ENCODE measurements around the gene TM4SF5. TPM values are rescaled to one million over a fixed set of nuclear protein-coding genes. Genes with fewer than 3 reads are reported as not detected.

The TM4SF5 gene
- total and polyA plus RNA-seq, 9 donors = 0.31 to 0.83 TPM; not detected in 7

GRCh38 chr17:4785311-4786105, 13.8 kb downstream of the TM4SF5 start:
- Histone ChIP-seq H3K4me1 (ENCODE audit: insufficient read depth) (peaks cover 11% of the 10 kb centered on the region), H3K36me3 (no peaks in the 10 kb centered on the region), H3K27ac (no peak overlapping the region), H3K4me3 (peak overlapping the region; percentile 25), H3K27me3 (no peaks in the 10 kb centered on the region), H3K9me3 (no peaks in the 10 kb centered on the region)
- 8 to 19% (median 9%) methylated on average over 61 of the region's 61 CpGs for WGBS, 3 donors
- no peak for TF ChIP-seq CTCF (IDR thresholded peaks at IDR 0.05)
- intact Hi-C loops (cut with DNase I) = loop anchor here (2.0 to 10.0 kb wide), 6 partner anchors 51 to 269 kb away; partner anchors contain the start of genes CHRNE (in 1 of the 4), CXCL16 (in 1 of the 4), MED11 (in 1 of the 4) and ZMYND15 (in 1 of the 4)
- DNase-seq = no peak

- Histone ChIP-seq H3K27ac (no peak within 1 kb of the TSS), H3K4me3 (peak within 1 kb of the TSS; percentile 25), H3K27me3 (no peaks in the 10 kb centered on the region), H3K4me1 (ENCODE audit: insufficient read depth) (peaks cover 13% of the 10 kb centered on the region), H3K36me3 (no peaks in the 10 kb centered on the region), H3K9me3 (no peaks in the 10 kb centered on the region)
- no peak for TF ChIP-seq CTCF (IDR thresholded peaks at IDR 0.05)
- TF ChIP-seq EP300 (IDR thresholded peaks at IDR 0.05) = no peak
- no peak for TF ChIP-seq POLR2A (IDR thresholded peaks at IDR 0.05)
- DNase-seq = no peak
- 3 to 6% (median 5%) methylated on average over 24 of the region's 24 CpGs for WGBS, 3 donors
- intact Hi-C loops (cut with DNase I) = loop anchor here (2.0 to 10.0 kb wide), 6 partner anchors 51 to 269 kb away; partner anchors contain the start of genes CHRNE (in 1 of the 4), CXCL16 (in 1 of the 4), MED11 (in 1 of the 4) and ZMYND15 (in 1 of the 4)
Observed at GRCh38 chr17:4786106-4786511, 14.4 kb downstream of the TM4SF5 start, which contains the start of gene VMO1. Gene VMO1 (minus strand): TSS chr17:4786364. CDS start chr17:4786352, 12 bp downstream.

DNA sequence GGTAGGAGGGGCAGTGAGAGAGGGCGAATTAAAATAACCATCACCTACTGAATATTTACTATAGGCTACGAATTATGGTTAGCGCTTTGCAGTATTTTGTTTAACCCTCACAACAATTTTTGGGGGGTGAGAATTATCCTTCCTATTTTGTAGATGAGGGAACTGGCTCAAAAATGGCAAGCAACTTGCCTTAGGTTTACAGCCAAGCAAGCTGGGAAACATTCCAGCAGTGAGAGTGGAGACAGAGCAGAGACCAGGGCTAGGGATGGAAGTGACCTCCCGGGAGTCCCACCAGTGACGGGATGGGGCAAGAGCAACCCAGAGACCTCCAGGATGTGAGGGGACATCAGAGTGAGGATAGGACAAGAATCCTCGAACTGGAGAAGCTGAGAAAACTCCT, 14.8 kb downstream of the TM4SF5 start:
- peaks cover 13% of the 10 kb centered on the region for H3K4me1 ChIP-seq (ENCODE audit: insufficient read depth)
- intact Hi-C loops (cut with DNase I) = loop anchor here (2.0 to 10.0 kb wide), 6 partner anchors 52 to 268 kb away; partner anchors contain the start of genes CHRNE (in 1 of the 4), CXCL16 (in 1 of the 4), MED11 (in 1 of the 4) and ZMYND15 (in 1 of the 4)
- H3K36me3 ChIP-seq = no peaks in the 10 kb centered on the region
- H3K27me3 ChIP-seq = no peaks in the 10 kb centered on the region
- WGBS, 3 donors = 6 to 12% (median 12%) methylated on average over 6 of the region's 6 CpGs
- peak overlapping the region; percentile 25 for H3K4me3 ChIP-seq
- H3K27ac ChIP-seq = no peak overlapping the region
- no peak for TF ChIP-seq EP300 (IDR thresholded peaks at IDR 0.05)
- TF ChIP-seq POLR2A (IDR thresholded peaks at IDR 0.05) = no peak
- no peak for TF ChIP-seq CTCF (IDR thresholded peaks at IDR 0.05)
- H3K9me3 ChIP-seq = no peaks in the 10 kb centered on the region
- DNase-seq = no peak

- H3K27me3 ChIP-seq = no peaks in the 10 kb centered on the region
- H3K4me1 ChIP-seq (ENCODE audit: insufficient read depth) = peaks cover 13% of the 10 kb centered on the region
- no peak overlapping the region for H3K4me3 ChIP-seq
- 82 to 86% (median 83%) methylated on average over 14 of the region's 14 CpGs for WGBS, 3 donors
- no peaks in the 10 kb centered on the region for H3K36me3 ChIP-seq
- no peak for DNase-seq
- no peaks in the 10 kb centered on the region for H3K9me3 ChIP-seq
- H3K27ac ChIP-seq = no peak overlapping the region
- intact Hi-C loops (cut with DNase I) = loop anchor here in 3 of 4 donors (2.0 to 10.0 kb wide), 5 partner anchors 53 to 267 kb away; partner anchors contain the start of genes CHRNE (in 1 of the 3), CXCL16 (in 1 of the 3), MED11 (in 1 of the 3) and ZMYND15 (in 1 of the 3)
- TF ChIP-seq CTCF (IDR thresholded peaks at IDR 0.05) (no peak), EP300 (IDR thresholded peaks at IDR 0.05) (no peak), POLR2A (IDR thresholded peaks at IDR 0.05) (no peak)
Observed at GRCh38 chr17:4788159-4788806, 16.6 kb downstream of the TM4SF5 start.
